ENCODE measurements around the gene PGBD4. TPM values are rescaled to one million over a fixed set of nuclear protein-coding genes. Genes with fewer than 3 reads are reported as not detected.
A peak's percentile ranks its signal among the peaks of the same experiment; 100 is the strongest.

Gene PGBD4
- total RNA-seq, 1 donor, result 1.8 TPM

DNA sequence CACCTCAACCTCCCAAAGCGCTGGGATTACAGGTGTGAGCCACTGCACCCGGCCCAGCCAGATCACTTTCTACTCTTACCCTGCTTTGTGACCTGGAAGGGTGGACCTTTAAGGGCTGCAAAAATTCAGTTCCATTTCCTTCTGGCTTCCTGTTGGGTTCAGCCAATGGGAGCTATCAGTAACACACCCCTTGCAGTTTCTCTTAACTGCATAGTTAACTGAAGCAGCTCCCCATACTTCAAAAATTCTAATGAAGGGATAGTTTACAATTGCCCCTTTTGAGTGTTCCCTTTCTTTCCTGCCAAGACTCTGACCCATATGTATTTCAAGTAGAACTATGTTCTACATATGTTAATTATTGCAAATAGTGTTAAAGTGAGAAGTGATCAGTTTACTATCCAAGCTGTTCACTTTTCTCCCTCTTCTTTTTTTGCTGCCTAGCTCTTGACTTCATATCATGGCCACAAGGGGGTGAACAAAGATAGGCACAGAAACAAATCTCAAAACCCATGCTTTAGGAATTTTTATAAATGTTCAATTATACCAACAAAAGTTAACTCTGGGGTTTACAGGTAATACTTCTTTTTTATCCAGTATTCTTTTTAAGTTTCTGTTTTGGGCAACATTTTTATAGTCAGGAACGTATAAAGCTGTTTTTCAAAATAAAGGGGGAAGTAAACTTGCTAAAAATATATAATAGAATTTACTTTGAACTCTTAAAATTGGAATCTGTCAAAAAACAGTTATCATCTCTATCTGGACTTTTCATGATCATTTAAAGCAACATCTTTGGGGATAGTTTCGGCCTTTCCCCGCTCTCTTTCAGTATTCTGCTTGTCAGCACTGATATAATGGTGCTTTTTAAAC is 8.1 kb downstream of the PGBD4 start:
- no peak for DNase-seq (ENCODE audit: insufficient read length, low spot score, missing footprints)
- no peaks in the 10 kb centered on the region for H4K20me1 ChIP-seq (ENCODE audit: insufficient read depth, low read length)
- no peaks in the 10 kb centered on the region for H3K36me3 ChIP-seq (ENCODE audit: insufficient read depth, low read length)
- TF ChIP-seq, protein P1, sequence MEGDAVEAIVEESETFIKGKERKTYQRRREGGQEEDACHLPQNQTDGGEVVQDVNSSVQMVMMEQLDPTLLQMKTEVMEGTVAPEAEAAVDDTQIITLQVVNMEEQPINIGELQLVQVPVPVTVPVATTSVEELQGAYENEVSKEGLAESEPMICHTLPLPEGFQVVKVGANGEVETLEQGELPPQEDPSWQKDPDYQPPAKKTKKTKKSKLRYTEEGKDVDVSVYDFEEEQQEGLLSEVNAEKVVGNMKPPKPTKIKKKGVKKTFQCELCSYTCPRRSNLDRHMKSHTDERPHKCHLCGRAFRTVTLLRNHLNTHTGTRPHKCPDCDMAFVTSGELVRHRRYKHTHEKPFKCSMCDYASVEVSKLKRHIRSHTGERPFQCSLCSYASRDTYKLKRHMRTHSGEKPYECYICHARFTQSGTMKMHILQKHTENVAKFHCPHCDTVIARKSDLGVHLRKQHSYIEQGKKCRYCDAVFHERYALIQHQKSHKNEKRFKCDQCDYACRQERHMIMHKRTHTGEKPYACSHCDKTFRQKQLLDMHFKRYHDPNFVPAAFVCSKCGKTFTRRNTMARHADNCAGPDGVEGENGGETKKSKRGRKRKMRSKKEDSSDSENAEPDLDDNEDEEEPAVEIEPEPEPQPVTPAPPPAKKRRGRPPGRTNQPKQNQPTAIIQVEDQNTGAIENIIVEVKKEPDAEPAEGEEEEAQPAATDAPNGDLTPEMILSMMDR (IDR thresholded peaks at IDR 0.05; ENCODE audit: extremely low read depth, low read depth, low read length), result peak; percentile 72
- no peaks in the 10 kb centered on the region for H3K9me3 ChIP-seq (ENCODE audit: low read depth, low read length)
- no peak overlapping the region for H3K4me3 ChIP-seq (ENCODE audit: insufficient read depth, low read length)
- H3K27ac ChIP-seq (ENCODE audit: low read depth, low read length), result no peak overlapping the region
- H3K4me2 ChIP-seq (ENCODE audit: insufficient read depth, low read length), result no peak overlapping the region
- H3K27me3 ChIP-seq (ENCODE audit: insufficient read depth, low read length), result no peaks in the 10 kb centered on the region
- no peaks in the 10 kb centered on the region for H3K4me1 ChIP-seq (ENCODE audit: insufficient read depth, low read length)
- H2AFZ ChIP-seq (ENCODE audit: low read length), result no peak overlapping the region
- H3K79me2 ChIP-seq (ENCODE audit: insufficient read depth, low read length), result no peaks in the 10 kb centered on the region

DNA sequence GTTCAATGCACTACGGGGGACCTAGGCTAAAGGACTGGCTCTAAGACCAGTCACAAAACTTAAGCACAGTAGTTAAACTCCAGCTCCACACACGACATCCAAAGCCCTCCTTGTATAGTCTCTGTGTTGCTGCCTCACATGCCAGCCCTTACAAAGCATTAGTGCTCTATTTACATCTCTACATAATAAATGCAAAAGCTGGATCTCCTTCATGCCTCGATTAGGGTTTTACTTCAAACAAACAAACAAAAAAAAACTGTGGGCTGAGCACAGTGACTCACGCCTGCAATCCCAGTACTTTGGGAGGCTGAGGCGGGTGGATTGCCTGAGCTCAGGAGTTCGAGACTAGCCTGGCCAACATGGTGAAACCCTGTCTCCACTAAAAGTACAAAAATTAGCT is 9.6 kb downstream of the PGBD4 start:
- no peak overlapping the region for H3K27ac ChIP-seq (ENCODE audit: low read depth, low read length)
- H2AFZ ChIP-seq (ENCODE audit: low read length), result no peak overlapping the region
- no peak for DNase-seq (ENCODE audit: insufficient read length, low spot score, missing footprints)

DNA sequence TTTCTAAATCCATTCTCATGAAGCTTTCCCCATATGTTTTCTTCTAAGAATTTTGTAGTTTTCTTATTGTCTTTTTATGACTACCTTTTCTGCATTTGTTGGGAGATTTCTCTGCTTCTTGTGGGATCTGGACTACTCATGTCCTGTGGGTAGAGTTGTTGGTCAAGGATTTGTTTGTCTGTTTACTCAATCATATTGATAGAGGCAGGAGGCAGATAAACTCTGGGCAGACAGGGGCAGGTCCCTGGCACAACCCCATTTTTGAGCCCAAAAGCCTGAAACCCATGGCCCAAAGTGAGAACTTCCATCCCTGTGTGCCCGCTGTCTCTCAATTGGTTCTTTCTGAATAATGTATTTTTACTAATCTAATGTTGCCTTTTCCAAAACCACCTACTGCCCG is 12.3 kb downstream of the PGBD4 start:
- Histone ChIP-seq H3K79me2 (ENCODE audit: insufficient read depth, low read length) (no peaks in the 10 kb centered on the region), H4K20me1 (ENCODE audit: insufficient read depth, low read length) (no peaks in the 10 kb centered on the region), H3K36me3 (ENCODE audit: insufficient read depth, low read length) (no peaks in the 10 kb centered on the region), H3K4me3 (ENCODE audit: insufficient read depth, low read length) (no peak overlapping the region), H3K9me3 (ENCODE audit: low read depth, low read length) (no peaks in the 10 kb centered on the region), H3K27me3 (ENCODE audit: insufficient read depth, low read length) (no peaks in the 10 kb centered on the region), H3K27ac (ENCODE audit: low read depth, low read length) (no peak overlapping the region), H3K4me1 (ENCODE audit: insufficient read depth, low read length) (no peaks in the 10 kb centered on the region), H3K4me2 (ENCODE audit: insufficient read depth, low read length) (no peak overlapping the region), H2AFZ (ENCODE audit: low read length) (no peak overlapping the region)
- DNase-seq (ENCODE audit: insufficient read length, low spot score, missing footprints), result no peak
- TF ChIP-seq, protein P1 (IDR thresholded peaks at IDR 0.05; ENCODE audit: extremely low read depth, low read depth, low read length), result no peak

More for the DNA sequence above, 9.6 kb downstream of the PGBD4 start:
- no peak overlapping the region for H3K4me3 ChIP-seq (ENCODE audit: insufficient read depth, low read length)
- no peaks in the 10 kb centered on the region for H3K9me3 ChIP-seq (ENCODE audit: low read depth, low read length)
- H3K27me3 ChIP-seq (ENCODE audit: insufficient read depth, low read length), result no peaks in the 10 kb centered on the region
- no peak overlapping the region for H3K4me2 ChIP-seq (ENCODE audit: insufficient read depth, low read length)
- H4K20me1 ChIP-seq (ENCODE audit: insufficient read depth, low read length), result no peaks in the 10 kb centered on the region
- H3K36me3 ChIP-seq (ENCODE audit: insufficient read depth, low read length), result no peaks in the 10 kb centered on the region
- H3K4me1 ChIP-seq (ENCODE audit: insufficient read depth, low read length), result no peaks in the 10 kb centered on the region
- H3K79me2 ChIP-seq (ENCODE audit: insufficient read depth, low read length), result no peaks in the 10 kb centered on the region
- TF ChIP-seq, protein P1 (IDR thresholded peaks at IDR 0.05; ENCODE audit: extremely low read depth, low read depth, low read length), result no peak

DNA sequence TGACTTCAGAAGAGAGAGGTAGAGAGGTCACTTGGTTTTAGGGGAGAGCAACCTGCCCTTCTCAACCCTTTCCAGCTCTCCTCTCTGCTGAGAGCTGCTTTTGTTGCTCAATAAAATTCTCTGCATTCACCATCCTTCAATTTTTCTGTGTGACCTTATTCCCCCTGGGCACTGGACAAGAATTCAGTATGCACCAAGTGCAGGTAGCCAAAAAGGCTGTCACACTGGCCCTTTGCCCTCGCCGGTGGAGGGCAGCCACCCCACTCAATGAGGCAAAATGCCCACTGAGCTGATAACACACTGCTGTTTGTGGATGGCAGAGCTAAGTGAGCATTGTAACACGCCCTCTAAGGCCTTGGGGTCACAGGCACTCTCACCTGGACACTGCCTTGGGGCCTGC is 12.9 kb downstream of the PGBD4 start:
- H4K20me1 ChIP-seq (ENCODE audit: insufficient read depth, low read length), result no peaks in the 10 kb centered on the region
- no peak for DNase-seq (ENCODE audit: insufficient read length, low spot score, missing footprints)
- H2AFZ ChIP-seq (ENCODE audit: low read length), result no peak overlapping the region
- H3K27me3 ChIP-seq (ENCODE audit: insufficient read depth, low read length), result no peaks in the 10 kb centered on the region
- H3K9me3 ChIP-seq (ENCODE audit: low read depth, low read length), result no peaks in the 10 kb centered on the region
- no peaks in the 10 kb centered on the region for H3K36me3 ChIP-seq (ENCODE audit: insufficient read depth, low read length)
- no peaks in the 10 kb centered on the region for H3K79me2 ChIP-seq (ENCODE audit: insufficient read depth, low read length)
- no peak overlapping the region for H3K4me2 ChIP-seq (ENCODE audit: insufficient read depth, low read length)
- no peak overlapping the region for H3K27ac ChIP-seq (ENCODE audit: low read depth, low read length)
- H3K4me3 ChIP-seq (ENCODE audit: insufficient read depth, low read length), result no peak overlapping the region
- TF ChIP-seq, protein P1 (IDR thresholded peaks at IDR 0.05; ENCODE audit: extremely low read depth, low read depth, low read length), result no peak
- no peaks in the 10 kb centered on the region for H3K4me1 ChIP-seq (ENCODE audit: insufficient read depth, low read length)
